ENCODE measurements around the gene COLQ.

The COLQ gene

DNA sequence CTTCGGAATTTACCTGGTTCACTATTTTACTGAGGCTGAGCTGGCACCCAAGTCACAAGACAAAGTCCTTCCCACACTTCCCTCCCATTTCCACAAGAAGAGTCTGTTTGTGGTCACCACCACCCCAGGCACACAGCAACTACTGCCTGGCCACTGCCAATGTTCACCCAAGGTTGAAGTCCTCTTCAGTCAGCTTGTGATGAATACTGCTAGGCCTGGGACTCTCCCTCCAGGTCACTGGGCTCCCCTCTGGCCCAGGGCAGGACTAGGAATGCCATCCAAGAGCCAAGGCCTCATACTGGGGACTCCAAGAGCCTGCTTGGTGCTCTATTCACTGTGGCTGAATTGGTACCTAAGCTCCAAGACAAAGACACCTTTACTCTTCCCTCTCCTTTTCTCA, 30.4 kb upstream of the COLQ start:
- TF ChIP-seq, protein P1, sequence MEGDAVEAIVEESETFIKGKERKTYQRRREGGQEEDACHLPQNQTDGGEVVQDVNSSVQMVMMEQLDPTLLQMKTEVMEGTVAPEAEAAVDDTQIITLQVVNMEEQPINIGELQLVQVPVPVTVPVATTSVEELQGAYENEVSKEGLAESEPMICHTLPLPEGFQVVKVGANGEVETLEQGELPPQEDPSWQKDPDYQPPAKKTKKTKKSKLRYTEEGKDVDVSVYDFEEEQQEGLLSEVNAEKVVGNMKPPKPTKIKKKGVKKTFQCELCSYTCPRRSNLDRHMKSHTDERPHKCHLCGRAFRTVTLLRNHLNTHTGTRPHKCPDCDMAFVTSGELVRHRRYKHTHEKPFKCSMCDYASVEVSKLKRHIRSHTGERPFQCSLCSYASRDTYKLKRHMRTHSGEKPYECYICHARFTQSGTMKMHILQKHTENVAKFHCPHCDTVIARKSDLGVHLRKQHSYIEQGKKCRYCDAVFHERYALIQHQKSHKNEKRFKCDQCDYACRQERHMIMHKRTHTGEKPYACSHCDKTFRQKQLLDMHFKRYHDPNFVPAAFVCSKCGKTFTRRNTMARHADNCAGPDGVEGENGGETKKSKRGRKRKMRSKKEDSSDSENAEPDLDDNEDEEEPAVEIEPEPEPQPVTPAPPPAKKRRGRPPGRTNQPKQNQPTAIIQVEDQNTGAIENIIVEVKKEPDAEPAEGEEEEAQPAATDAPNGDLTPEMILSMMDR (IDR thresholded peaks at IDR 0.05; ENCODE audit: control insufficient read depth, insufficient read depth, low read depth, low read length, missing control alignments), result no peak
- no peak overlapping the region for H3K4me3 ChIP-seq (ENCODE audit: control insufficient read depth, low read depth, low read length)
- no peak for DNase-seq (ENCODE audit: low read depth)

DNA sequence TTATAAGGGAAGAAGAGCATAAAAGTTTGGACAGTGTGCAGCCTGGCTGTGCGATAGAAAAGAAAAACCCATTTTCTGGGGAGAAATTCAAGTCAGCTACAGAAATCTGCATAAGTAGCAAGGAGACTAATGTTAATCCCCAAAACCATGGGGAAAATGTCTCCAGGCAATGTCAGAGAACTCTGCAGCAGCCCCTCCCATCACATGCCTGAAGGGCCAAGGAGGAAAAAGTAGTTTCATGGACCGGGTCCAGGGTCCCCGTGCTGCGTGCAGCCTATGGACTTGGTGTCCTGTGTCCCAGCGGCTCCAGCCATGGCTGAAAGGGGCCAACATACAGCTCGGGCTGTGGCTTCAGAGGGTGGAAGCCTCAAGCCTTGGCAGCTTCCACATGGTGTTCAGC, 28.3 kb upstream of the COLQ start:
- TF ChIP-seq, protein P1 (IDR thresholded peaks at IDR 0.05; ENCODE audit: control insufficient read depth, insufficient read depth, low read depth, low read length, missing control alignments), result no peak
- H3K4me3 ChIP-seq (ENCODE audit: control insufficient read depth, low read depth, low read length), result no peak overlapping the region
- DNase-seq (ENCODE audit: low read depth), result no peak

DNA sequence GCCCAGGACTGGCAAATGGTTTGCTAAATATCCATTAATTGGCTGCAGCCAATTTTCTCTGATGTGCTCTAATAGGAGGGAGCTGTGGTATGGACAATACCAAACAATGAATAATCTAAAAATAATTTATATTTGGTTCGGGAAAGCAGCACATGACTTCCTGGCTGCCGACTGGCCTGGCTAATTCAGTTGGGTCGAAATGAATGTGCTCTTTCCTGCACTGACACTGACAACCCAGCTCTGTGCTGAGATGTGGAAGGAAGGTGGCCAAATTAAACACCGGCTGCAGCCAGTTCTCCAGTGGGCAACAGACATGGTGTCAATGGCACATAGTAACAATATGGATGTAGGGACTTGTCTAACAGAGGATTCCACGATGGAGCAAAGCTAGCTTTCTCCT, 21.1 kb upstream of the COLQ start:
- DNase-seq (ENCODE audit: low read depth), result no peak
- TF ChIP-seq, protein P1 (IDR thresholded peaks at IDR 0.05; ENCODE audit: control insufficient read depth, insufficient read depth, low read depth, low read length, missing control alignments), result no peak

DNA sequence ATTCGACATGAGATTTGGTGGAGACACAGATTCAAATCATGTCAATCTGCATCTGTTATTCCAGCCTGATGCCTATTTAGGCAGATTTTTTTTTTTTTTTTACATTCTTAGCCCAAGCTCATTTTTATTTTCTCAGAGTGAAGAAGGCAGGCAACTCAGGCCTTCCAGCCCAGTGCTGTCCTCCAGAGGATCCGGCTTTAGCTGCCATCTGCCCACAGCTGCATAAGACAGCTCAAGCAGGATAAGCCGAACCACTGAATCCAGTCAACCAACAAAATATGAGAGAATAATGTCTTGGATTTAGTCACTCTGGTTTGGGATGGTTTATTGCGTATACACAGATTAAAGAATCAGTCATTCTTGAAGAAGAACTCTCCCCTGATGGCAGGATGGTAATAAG, 19.9 kb upstream of the COLQ start:
- no peak for DNase-seq (ENCODE audit: low read depth)
- TF ChIP-seq, protein P1 (IDR thresholded peaks at IDR 0.05; ENCODE audit: control insufficient read depth, insufficient read depth, low read depth, low read length, missing control alignments), result no peak

More for the DNA sequence above, 21.1 kb upstream of the COLQ start:
- no peak overlapping the region for H3K4me3 ChIP-seq (ENCODE audit: control insufficient read depth, low read depth, low read length)

DNA sequence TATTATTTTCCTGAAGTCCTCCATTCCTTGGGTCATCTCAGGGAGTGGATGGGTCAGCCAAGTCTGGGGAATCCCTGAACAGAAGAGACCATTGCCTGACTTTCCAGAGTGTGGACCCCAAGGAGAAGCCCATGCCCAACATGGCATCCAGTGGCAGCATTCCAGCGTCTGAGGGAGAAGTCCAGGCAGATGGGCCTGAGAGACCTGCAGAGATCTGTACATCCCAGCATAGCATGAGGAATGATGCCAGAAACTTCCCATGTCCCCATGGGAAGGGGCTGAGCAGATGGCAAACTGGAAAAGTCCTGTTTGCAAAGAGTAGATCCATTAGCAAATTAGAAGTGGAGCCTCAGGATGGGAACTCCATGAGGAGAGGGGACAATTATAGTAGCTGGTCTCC, 17.6 kb upstream of the COLQ start:
- no peak for DNase-seq (ENCODE audit: low read depth)
- TF ChIP-seq, protein P1 (IDR thresholded peaks at IDR 0.05; ENCODE audit: control insufficient read depth, insufficient read depth, low read depth, low read length, missing control alignments), result no peak
- H3K4me3 ChIP-seq (ENCODE audit: control insufficient read depth, low read depth, low read length), result no peak overlapping the region

More for the DNA sequence above, 19.9 kb upstream of the COLQ start:
- H3K4me3 ChIP-seq (ENCODE audit: control insufficient read depth, low read depth, low read length), result no peak overlapping the region

DNA sequence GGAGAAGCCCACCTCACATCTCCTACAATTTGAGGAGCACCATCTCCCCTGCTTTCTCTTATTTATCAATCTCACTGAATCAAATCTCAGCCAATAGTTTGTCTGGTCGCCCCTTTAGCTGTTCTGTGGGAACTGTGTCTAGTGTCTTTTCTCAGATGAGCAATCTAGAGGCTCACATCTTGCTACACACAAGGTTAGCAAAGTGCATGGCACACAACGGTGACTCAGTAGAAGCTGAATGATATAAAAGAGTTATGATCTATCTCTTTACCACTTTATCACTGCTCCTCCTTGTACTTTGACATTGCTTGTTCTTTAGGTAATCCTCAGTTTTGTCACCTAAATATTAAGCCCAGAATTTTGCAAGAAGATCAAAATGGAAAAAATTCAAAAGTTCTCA, 16.8 kb upstream of the COLQ start:
- no peak overlapping the region for H3K4me3 ChIP-seq (ENCODE audit: control insufficient read depth, low read depth, low read length)
- TF ChIP-seq, protein P1 (IDR thresholded peaks at IDR 0.05; ENCODE audit: control insufficient read depth, insufficient read depth, low read depth, low read length, missing control alignments), result no peak
- no peak for DNase-seq (ENCODE audit: low read depth)

DNA sequence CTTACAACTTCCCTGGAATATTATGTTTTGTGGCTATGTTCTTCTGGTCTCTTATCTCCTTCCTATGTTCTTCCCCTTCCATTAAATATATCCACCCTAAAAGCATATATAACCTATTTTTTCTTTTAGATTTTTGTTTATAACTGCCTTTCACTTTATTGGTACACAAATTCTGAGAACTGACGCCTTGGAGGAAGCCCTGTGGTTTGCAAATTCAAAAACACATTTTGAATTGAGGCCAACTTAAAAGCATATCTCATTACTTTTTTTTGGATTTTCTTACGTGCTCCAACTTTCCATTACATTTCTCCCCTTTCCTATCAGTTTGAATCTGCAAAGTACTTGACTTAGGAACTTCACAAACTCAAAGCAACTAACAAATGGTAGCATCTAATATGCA, 15.3 kb upstream of the COLQ start:
- H3K4me3 ChIP-seq (ENCODE audit: control insufficient read depth, low read depth, low read length), result no peak overlapping the region
- TF ChIP-seq, protein P1 (IDR thresholded peaks at IDR 0.05; ENCODE audit: control insufficient read depth, insufficient read depth, low read depth, low read length, missing control alignments), result no peak
- DNase-seq (ENCODE audit: low read depth), result no peak

Data from AG09309 (cell line).